NB4 (cell line): ENCODE data around the gene ABCB8.

Source experiments
- CTCF ChIP-seq: IDR thresholded peaks from one replicate; pipeline ENCODE4 v1.5.1; 2012; ENCODE audit warnings: low read depth, low read length
- POLR2A ChIP-seq: IDR thresholded peaks from 2 replicates; pipeline ENCODE4 v1.6.1; 2011; ENCODE audit warnings: mild to moderate bottlenecking; ENCODE audit not compliant: insufficient read length; ENCODE audit errors: extremely low read depth

- no peak for TF ChIP-seq CTCF
- TF ChIP-seq POLR2A = no peak
These were observed 18.6 kb downstream of the ABCB8 start for GRCh38 chr7:151046603-151047573.
